HG03565 (cell line): Measurements from ENCODE around the gene MYH14.

Experiments used
- ATAC-seq: cut with Tn5 transposase; IDR thresholded peaks from one replicate; pipeline ENCODE4 v1.9.1; 2021; ENCODE audit warnings: mild to moderate bottlenecking, moderate library complexity; ENCODE audit not compliant: unreplicated experiment

MYH14 gene

DNA sequence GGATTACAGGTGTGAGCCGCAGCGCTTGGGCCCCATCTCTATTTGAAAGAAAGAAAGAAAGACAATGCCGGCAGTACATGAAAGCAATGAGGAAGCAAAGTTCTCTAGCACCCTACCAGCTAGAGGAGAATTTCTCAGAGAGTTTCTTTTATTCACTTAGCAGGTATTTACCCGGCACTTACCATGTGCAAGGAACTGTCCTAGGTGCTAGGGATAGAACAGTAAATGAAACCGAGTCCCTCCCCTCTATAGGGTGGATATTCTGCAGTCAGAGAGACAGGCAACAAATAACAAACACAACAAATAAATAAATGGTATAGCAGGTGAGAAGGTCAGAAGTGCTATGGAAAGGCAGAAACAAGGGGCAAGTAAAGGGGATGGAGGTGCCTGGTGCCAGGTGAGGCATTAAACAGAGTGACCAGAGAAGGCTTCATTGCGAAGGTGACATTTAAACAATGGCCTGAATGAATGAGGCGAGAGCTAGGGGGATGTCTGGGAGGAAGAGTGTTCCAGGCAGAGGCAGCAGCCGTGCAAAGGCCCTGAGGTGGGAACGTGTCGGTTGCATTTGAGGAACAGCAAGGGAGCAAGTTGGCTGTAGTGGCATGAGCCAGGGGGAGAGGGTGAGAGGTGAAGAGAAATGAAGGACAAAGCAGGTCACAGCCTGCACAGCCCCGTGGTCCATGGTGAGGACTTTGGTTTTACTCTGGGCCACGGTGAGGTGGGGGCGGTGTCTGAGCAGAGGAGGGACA, 10.8 kb upstream of the MYH14 start:
- no peak for ATAC-seq

DNA sequence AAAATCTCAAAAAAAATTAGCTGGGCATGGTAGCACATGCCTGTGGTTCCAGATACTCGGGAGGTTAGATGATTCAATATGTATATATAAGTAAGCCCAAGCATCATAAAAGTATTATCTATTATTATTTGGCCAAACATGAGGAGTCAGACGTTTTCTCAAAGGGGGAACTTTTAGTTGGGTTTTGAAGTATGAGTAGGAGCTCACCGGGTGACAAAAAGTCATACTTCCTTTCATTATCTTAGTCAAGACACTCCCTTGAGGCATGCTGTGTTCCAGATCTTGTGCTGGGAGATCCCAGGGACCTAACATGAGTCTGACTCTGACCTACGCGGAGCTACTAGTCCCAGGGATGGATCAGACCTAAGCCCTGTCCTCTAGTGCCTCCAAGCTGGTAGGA, 8.2 kb upstream of the MYH14 start:
- ATAC-seq, result no peak

DNA sequence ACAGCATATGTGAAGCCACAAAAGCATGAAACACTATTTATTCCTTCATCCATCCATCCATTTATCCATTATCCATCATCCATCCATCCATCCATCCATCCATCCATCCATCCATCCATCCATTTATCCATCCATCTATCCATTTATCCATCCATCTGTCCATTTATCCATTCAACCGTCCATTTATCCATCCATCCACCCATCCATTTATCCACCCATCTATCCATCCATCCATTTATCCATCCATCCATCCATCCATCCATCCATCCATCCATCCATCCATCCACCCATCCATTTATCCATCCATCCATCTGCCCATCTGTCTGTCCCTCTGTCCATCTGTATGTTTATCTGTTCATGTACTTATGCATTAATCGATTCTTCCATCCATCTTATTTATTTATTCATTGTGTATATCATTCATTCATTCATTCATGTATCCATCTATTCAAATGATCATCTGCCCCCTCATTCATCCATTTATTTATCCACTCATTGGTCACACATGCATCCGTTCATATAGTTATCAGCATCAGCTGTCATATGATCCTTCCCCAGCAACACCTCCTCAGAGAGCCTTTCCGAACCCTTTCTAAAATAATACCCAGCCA, 7.0 kb upstream of the MYH14 start:
- ATAC-seq, result no peak

DNA sequence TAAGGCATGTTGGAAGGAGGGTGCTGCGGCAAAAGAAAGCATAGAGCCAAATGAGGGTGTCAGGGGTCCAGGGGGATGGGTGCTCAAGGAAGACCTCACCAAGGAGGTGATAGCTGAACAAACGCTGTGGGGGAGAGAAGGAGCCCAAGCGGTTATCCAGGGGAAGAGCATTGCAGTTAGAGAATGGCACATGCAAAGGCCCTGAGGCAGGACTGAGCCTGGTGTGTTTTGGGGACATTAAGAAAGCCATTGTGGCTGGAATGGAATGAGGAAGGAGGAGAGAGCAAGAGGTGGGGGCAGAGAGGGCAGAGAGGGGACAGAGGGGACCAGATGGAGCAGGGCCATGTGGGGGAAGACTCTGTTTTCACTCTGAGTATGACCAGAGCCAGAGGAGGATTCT, 6.1 kb upstream of the MYH14 start:
- ATAC-seq, result no peak

DNA sequence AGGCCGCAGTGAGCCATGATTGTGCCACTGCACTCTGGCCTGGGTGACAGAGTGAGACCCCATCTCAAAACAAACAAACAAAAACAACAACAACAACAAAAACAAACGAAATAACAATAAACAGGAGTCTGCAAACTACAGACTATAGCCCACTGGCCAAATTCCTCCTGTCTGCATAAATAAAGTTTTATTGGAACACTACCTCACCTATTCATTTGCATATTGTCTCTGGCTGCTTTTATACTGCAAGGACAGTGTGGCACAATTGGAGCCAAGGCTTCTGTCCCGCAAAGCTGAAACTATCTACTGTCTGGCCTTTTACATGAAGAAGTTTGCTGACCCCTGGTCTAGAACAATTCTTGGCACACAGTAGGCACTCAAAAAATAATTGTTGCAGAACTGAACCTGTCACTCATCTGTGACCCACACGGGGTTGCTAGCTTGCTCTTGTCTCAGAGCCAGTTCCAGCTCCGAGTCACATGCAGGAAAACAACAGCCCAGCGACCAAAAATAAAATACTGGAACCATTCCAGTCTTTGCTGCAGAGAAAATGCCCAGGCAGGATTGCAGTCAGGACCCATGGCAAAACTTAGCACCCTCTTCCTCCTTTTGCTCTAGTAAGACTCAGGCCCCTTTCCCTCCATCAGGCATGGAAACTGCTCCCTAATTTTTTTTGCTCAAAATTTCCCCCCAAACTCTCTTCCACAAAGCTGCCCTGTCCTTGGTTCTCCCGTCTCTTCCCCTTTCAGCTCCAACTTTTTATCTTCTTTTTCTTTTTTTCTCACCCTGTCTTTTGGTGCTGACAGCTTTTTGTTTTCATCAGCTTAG, 4.8 kb upstream of the MYH14 start:
- ATAC-seq, result no peak

DNA sequence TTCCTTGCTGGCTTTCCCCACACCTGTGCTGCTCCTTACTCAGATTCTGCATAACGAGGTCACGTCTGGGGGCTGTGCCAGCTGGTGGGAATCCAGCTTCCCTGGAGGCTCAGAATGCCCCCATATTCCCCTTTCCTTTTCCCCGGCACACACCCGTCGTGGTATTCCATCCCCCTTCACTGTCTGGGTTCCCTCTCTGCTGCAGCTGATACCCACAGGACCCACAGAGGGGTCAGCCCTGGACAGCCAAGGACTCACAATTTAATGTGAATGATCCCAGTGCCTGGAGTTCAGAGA, 4.2 kb upstream of the MYH14 start:
- no peak for ATAC-seq

DNA sequence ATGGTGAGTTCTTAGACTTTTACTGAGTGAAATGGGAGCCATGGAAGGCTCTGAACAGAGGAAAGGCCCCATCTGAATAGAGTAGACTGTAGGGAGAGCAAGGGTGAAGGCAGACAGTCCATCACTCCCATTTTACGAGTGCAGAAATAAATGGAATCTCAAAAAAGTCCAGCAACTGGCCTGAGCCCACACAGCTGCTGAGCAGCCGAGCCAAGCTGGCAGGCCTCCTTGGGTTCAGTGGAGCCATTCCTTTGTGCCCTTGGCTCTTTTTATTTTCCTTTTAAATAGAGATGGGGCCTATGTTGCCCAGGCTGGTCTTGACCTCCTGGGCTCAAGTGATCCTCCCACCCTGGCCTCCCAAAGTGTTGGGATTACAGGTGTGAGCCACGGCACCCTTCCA, 1.0 kb upstream of the MYH14 start:
- no peak for ATAC-seq

DNA sequence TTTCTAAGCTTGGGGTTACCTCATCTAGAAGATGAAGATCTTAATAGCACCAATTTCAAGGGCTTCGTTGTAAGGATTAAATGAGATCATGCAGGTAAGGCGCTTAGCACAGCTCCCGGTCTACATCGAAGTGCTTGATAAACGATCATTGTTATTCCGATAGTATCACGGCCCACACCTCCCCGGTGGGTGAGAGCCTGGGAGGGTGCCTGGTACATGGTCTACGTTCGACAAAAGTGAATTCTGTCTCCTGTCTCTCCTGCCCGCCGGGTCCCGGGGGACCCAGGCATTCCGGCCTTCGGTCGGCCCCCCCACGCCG, 501 bp upstream of the MYH14 start:
- no peak for ATAC-seq

DNA sequence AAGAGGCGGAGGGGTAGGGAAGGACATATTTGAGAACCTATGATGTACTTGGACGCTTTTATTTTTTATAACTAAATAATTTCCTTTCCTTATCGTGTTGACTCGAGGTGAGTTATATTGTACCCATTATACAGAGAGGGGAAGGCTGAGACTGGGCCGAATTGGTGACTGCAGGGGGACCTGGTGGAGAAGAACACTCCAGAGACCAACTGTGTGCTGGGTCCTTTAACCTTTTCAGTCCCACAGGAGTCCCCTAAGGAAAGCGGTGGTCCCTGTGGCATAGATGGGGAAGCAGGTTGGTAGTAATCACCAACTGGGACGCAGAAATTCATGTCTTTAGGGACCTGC, 633 bp downstream of the MYH14 start:
- no peak for ATAC-seq

DNA sequence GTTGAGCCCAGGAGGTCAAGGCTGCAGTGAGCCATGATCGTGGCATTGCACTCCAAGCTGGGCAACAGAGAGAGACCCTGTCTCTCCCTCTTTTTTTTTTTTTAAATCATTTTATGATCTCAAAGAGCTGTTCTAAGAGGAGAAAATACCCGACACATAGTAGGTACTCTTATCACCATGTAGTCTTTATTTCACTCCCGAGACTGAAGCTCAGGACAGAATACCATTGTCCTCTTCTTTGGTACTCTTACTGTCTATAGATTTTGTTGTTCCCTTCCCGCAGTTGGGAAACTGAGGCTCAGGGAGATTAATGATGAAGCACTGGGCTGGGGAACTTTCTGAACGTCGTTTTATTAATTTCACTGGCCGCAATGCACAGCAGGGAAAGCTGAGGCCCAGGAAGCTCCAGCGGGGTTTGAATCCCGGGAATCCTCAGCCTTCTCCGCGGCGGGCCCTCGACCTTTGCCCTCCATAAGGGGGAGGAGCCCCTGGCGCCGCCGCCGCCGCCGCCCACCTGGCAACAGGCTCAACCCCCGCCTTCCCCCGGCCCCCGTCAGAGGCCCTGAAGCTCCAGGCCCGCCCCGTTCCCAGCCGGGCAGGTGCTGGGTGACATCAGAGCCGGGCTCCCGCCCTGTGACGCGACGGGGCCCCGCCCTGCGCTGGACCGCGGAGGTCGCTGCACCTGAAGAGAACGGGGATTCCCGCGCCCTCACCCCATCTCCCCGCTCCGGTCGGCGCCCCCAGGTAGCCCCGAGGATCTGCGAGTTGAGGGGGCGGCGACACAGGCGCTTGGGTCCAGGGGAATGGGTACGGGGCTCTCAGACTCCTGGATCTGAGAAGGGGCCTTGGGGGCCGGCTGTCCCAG, 1.6 kb downstream of the MYH14 start:
- ATAC-seq, result no peak

DNA sequence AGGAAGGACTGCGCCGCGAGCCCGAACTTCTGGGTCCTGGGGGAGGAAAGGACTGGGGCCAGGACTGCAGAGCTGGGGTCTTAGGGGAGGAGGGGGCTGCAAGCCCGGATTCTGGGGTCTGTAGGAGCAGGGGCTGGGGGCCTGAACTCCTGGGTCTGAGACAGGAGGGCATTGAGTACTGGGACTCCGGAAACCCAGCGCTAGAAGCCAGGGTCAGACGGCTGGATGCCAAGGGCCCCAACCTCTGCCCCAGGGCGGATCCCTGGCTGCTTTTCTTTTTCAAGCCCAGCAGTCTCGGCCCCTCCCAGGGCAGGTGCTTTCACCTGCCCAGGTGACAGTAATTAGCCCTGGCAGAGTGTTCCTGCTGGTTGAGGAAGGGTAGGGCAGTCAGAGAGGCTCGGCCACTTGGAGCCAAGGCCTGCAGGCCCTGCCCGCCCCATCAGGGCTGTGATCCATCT, 2.3 kb downstream of the MYH14 start:
- ATAC-seq, result no peak

DNA sequence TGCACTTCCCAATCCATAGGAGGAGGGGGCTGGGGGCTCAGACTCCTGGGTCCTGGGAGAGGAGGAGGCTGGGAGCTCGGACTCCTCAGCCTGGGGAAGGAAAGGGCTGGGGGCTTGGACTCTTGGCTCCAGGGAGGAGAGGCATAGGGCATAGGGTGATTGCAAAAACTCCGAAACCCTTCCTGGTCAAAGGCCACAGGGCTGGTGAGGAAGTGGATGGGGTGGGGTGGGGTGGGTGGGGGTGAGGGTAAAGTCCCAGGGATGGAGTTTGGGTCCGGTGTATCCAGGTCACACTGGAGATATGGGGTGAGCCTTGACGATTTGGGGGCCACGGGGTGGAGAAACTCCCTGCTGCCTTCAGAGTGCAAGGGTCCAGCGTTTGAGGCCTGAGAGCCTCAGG, 2.8 kb downstream of the MYH14 start:
- ATAC-seq, result no peak

DNA sequence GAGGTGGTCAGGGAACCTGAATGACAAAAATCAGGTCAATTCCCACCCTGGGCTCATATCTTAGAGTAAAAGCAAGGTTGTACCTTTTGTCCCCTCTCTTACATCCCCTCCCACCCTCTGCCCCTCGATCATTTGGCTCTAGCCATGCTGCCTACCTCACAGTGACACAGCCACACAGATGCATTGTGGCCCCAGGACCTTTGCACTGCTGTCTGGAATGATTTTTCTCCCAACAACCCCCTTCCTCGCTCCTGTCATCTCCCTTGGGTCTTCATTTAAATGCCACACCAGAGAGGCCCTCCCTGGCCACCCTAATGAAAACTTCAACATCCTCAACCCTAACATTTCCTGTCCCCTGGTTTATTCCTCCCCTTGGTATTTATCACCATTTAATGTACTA, 4.3 kb downstream of the MYH14 start:
- ATAC-seq, result no peak

DNA sequence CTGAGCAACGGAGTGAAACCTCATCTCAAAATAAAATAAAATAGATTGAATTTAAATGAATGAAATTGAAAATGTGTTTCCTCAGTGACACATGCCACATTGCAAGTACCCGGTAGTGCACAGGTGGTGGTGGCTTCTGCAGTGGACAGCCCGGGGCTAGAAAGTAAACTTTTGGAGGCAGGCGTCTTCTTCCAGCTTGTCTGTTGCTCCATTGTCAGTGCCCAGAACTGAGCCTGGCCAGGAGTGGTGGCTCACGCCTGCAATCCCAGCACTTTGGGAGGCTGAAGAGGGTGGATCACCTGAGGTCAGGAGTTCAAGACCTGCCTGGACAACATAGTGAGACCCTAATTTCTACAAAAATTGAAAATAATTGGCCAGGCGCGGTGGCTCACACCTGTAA, 5.7 kb downstream of the MYH14 start:
- no peak for ATAC-seq

DNA sequence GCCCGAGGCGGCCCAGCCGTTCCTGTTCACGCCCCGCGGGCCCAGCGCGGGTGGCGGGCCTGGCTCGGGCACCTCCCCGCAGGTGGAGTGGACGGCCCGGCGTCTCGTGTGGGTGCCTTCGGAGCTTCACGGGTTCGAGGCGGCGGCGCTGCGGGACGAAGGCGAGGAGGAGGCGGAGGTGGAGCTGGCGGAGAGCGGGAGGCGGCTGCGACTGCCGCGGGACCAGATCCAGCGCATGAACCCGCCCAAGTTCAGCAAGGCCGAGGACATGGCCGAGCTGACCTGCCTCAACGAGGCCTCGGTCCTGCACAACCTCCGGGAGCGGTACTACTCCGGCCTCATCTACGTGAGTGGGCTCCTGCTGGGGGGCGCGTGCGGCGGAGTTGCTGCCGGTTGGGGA, 7.0 kb downstream of the MYH14 start:
- ATAC-seq, result no peak

DNA sequence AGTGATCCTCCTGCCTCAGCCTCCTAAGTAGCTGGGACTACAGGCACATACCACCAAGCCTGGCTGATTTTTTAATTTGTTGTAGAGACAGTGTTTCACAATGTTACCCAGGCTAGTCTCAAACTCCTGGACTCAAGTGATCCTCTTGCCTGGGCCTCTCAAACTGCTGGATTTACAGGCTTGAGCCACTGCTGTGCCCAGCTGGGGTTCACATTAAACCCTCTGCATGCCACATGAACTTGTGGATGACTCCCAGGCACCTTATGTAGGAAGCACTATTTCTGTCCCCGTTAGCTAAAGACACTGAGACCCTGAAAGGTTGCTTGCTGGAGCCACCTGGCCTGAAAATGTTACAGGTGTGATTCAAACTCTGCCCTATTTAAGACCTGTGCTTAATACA, 10.5 kb downstream of the MYH14 start:
- ATAC-seq, result no peak

DNA sequence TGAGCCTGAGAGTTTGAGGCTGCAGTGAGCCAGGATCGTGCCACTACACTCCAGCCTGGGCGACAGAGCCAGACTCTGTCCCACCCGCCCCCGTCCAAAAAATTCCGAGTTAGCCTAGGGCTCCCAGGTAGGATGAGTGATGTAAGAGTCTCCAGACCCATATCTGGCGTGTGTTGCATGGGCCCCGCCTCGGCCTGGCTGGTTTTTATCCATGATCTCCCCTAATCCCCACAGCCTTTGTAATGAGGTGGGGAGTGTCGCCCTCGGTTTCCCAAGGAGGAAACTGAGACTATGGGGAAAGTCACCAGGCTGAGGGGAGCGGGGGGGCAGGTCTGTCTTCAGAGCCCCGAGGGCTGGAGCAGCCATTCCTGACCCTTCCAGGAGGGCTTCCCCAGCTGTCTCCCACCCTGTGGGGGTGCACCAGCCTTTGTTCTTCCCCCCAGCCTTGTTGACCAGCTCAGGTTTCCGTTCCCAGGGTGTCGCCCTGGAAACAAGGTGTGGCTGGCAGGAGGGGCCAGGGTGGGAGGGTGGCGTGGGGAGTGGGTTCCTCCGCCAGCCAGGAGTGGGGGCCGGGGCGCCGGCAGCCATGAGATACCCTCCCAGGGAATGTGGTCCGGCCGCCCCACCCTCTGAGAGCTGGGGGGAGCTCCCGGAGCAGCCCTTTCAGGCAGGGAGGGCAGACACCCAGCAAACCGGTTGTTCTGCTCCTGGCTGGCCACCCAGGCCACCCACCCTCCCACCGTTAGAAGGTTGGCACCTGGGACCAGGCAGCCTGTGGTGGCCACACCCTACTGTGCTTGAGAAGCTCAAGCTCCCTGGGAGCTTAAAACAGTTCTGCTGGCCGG, 11.5 kb downstream of the MYH14 start:
- no peak for ATAC-seq

DNA sequence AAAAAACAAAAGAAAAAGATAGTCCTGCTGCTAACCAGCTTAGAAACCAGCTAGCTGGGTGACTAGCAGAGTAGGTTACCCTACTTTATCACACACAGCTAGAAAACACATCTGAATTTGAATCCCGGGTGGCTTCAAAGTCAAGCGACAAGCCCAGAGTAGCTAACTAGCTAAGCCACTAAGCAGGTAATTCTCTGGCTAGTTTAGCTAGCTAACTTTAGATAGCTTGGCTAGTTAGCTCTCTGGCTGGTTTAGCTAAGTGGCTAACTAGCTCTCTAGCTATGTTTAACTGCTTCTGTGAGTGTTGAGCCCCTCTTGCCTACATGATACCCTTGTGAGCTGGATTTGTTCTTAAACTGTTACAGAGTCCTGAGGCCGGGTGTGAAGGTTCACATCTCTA, 12.4 kb downstream of the MYH14 start:
- ATAC-seq, result no peak

DNA sequence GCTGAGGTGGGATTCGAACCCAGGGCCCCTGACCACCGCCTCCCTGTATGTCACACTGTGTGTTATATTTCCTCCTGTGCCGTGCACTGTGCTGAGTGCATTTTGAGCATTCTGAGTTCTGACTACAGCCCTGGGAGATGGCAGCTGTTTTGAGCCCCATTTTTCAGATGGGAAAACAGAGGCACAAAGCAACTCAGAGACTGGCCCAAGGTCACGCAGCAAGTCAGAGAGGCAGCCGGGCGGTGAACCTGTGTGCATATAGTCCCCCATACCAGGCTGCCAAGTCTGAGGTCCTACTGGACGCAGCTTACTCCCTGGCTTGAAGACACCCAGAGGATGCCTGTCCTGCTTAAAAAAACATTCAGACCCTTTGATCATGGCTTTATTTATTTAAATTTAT, 17.7 kb downstream of the MYH14 start:
- ATAC-seq, result no peak

DNA sequence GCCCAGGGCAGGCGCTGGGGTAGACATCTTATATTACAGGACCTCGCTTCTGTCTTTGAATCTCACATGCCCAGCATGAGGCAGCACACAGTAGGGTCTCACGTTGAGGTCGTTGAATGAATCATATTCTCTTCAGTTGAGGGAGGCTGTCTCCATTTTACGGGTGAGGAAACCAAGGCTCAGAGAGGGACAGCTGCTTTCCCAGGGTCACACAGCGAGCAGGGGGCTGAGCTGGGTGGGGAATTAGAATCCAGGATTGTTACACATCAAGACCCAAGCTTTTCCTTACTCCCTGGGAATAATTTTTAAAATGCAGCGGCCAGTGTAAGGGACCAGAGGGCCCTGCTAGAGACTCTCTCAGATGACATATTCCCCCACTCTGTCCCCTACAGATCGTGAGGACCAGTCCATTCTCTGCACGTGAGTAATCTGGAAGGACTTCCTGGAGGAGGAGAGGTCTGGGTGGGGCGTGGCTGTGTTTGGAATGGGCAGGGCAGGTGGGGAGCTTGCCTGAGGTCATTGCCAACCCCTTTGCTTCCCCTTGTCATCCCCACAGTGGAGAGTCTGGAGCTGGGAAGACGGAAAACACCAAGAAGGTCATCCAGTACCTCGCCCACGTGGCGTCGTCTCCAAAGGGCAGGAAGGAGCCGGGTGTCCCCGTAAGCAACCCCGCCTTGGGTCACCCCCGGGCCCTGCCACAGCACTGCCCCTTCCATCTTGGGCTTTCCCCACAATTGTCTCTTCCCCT, 19.4 kb downstream of the MYH14 start:
- no peak for ATAC-seq
